ENCODE measurements around the gene FIGNL2.

GRCh38 chr12:51839310-51839947 lies 9.1 kb downstream of the FIGNL2 start:
- TF ChIP-seq FOXA3 (CRISPR knock-in tag; conservative IDR thresholded peaks at IDR 0.05 in 1 of 2, IDR thresholded peaks at IDR 0.05 in 1 of 2) (no peak), COPS2 (conservative IDR thresholded peaks at IDR 0.05) (no peak), ZBTB11 (CRISPR knock-in tag; IDR thresholded peaks at IDR 0.05) (no peak), ERF (CRISPR knock-in tag; IDR thresholded peaks at IDR 0.05) (no peak), BRCA1 (IDR thresholded peaks at IDR 0.05) (no peak), BRCA1 (CRISPR knock-in tag; IDR thresholded peaks at IDR 0.05) (no peak), FOXP4 (CRISPR knock-in tag; IDR thresholded peaks at IDR 0.05; ENCODE audit: borderline replicate concordance) (no peak), ZBTB2 (IDR thresholded peaks at IDR 0.05) (no peak), MEIS2 (IDR thresholded peaks at IDR 0.05; ENCODE audit: partially characterized antibody) (no peak), MIER1 (IDR thresholded peaks at IDR 0.05; ENCODE audit: low read depth) (no peak), LEF1 (IDR thresholded peaks at IDR 0.05) (no peak), PATZ1 (CRISPR knock-in tag; IDR thresholded peaks at IDR 0.05; ENCODE audit: borderline replicate concordance) (no peak)

Measured in K562 (cell line).